Neural crest cell (in vitro differentiated cells): Measurements from ENCODE around the gene CBL. TPM values are rescaled to one million over a fixed set of nuclear protein-coding genes. Genes with fewer than 3 reads are reported as not detected.

Experiments
- DNase-seq: peaks from one replicate; pipeline ENCODE4 v3.0.0; 2021; ENCODE audit warnings: low read depth, mixed read lengths, low spot score
- H3K27ac Mint-ChIP-seq: one replicate; pipeline ENCODE4 v1.8.0; 2021; ENCODE audit warnings: mild to moderate bottlenecking, mixed read lengths; ENCODE audit not compliant: unreplicated experiment
- H3K27me3 Mint-ChIP-seq: 2 replicates; pipeline ENCODE4 v1.8.0; 2021; ENCODE audit warnings: low read depth, mild to moderate bottlenecking, mixed read lengths
- H3K36me3 Mint-ChIP-seq: 2 replicates; pipeline ENCODE4 v1.8.0; 2021; ENCODE audit warnings: low read depth, mild to moderate bottlenecking, mixed read lengths
- H3K4me1 Mint-ChIP-seq: 2 replicates; pipeline ENCODE4 v1.8.0; 2021; ENCODE audit warnings: mixed read lengths
- H3K4me3 Mint-ChIP-seq: one replicate; pipeline ENCODE4 v1.8.0; 2021; ENCODE audit warnings: mild to moderate bottlenecking, mixed read lengths
- H3K9me3 Mint-ChIP-seq: 2 replicates; pipeline ENCODE4 v1.8.0; 2021; ENCODE audit warnings: mixed read lengths
- CTCF ChIP-seq: fragments of 200-600 bp; sonication (generic); conservative IDR thresholded peaks from 2 replicates; pipeline ENCODE4 v1.5.0; 2021; ENCODE audit warnings: antibody characterized with exemption, mild to moderate bottlenecking
- total RNA-seq: library from RNA; stranded (reverse); gene quantifications from 2 replicates; pipeline ENCODE4 v1.2.1, GENCODE V29; 2021

The CBL gene
- total RNA-seq, 1 donor from 2014 or later: 43.5 TPM

DNA sequence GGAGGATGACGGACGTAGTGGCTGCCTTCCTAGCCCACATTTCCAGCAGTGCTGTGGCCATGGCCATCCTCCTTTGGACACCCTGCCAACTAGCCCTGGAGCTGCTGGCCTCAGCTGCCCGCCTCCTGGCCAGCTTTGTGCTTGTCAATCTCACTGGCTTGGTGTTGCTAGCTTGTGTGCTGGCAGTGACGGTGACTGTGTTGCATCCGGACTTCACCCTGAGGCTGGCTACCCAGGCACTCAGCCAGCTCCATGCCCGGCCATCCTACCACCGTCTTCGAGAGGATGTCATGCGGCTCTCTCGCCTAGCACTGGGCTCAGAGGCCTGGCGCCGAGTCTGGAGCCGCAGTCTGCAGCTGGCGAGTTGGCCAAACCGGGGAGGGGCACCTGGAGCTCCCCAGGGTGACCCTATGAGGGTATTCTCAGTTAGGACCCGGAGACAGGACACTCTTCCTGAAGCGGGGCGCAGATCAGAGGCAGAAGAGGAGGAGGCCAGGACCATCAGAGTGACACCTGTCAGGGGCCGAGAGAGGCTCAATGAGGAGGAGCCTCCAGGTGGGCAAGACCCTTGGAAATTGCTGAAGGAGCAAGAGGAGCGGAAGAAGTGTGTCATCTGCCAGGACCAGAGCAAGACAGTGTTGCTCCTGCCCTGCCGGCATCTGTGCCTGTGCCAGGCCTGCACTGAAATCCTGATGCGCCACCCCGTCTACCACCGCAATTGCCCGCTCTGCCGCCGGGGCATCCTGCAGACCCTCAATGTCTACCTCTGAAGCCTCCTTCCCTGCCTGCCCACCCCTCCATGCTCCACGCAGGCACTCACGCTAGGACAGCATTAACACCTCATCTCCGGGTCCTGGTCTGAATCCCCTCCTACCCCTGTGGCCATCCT lies 129.8 kb downstream of the CBL start:
- Mint-ChIP-seq H3K4me3 (peak overlapping the region; percentile 92), H3K4me1 (peaks cover 63% of the 10 kb centered on the region), H3K9me3 (no peaks in the 10 kb centered on the region), H3K27ac (peak overlapping the region; percentile 99), H3K27me3 (peaks cover 18% of the 10 kb centered on the region), H3K36me3 (no peaks in the 10 kb centered on the region)
- DNase-seq: no peak
- TF ChIP-seq CTCF: no peak

GRCh38 chr11:119336744-119337469 lies 130.8 kb downstream of the CBL start:
- peak overlapping the region; percentile 92 for H3K4me3 Mint-ChIP-seq
- no peaks in the 10 kb centered on the region for H3K9me3 Mint-ChIP-seq
- no peak overlapping the region for H3K27ac Mint-ChIP-seq
- no peak for TF ChIP-seq CTCF
- no peak for DNase-seq
- no peaks in the 10 kb centered on the region for H3K36me3 Mint-ChIP-seq
- H3K27me3 Mint-ChIP-seq: peaks cover 27% of the 10 kb centered on the region
- peaks cover 66% of the 10 kb centered on the region for H3K4me1 Mint-ChIP-seq

GRCh38 chr11:119337581-119338317 lies 131.6 kb downstream of the CBL start:
- no peaks in the 10 kb centered on the region for H3K9me3 Mint-ChIP-seq
- H3K27ac Mint-ChIP-seq: peak overlapping the region; percentile 6
- no peaks in the 10 kb centered on the region for H3K36me3 Mint-ChIP-seq
- no peak for DNase-seq
- H3K4me3 Mint-ChIP-seq: peak overlapping the region; percentile 92
- peaks cover 59% of the 10 kb centered on the region for H3K4me1 Mint-ChIP-seq
- peaks cover 31% of the 10 kb centered on the region for H3K27me3 Mint-ChIP-seq
- no peak for TF ChIP-seq CTCF

DNA sequence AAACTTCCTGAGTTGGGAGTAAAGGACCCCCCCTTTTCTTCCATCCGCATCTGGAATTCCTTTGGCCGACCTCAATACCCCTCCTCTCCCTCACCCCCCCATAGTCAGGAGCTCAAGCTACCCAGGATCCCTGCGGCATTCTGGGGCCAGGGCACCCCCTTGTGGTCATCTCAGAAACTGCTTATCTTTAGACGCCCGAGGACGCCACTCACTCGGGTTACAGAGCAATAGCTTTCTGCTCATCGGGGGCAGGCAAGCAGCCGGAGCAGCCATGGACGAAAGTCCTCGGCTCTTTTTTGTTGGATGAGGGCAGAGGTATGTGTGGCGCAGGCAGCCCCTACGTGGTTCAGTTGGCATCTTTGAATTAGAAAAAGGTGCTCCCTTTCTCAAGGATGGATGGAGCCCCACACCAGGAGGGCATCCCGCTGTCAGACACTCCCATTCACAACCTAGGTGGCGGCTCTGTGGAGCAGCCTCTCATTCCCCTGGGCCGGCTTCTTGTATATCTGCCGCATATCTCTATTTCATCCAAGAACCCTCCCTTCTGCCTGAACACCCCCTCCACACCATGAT lies 132.3 kb downstream of the CBL start:
- H3K27ac Mint-ChIP-seq: no peak overlapping the region
- H3K4me1 Mint-ChIP-seq: peaks cover 53% of the 10 kb centered on the region
- peak; percentile 75 for TF ChIP-seq CTCF
- peaks cover 38% of the 10 kb centered on the region for H3K27me3 Mint-ChIP-seq
- peak overlapping the region; percentile 92 for H3K4me3 Mint-ChIP-seq
- H3K9me3 Mint-ChIP-seq: no peaks in the 10 kb centered on the region
- no peaks in the 10 kb centered on the region for H3K36me3 Mint-ChIP-seq
- peak; percentile 80 for DNase-seq

- Mint-ChIP-seq H3K4me1 (peaks cover 49% of the 10 kb centered on the region), H3K27ac (no peak overlapping the region), H3K27me3 (peaks cover 42% of the 10 kb centered on the region), H3K9me3 (no peaks in the 10 kb centered on the region), H3K4me3 (peak overlapping the region; percentile 92), H3K36me3 (no peaks in the 10 kb centered on the region)
- no peak for DNase-seq
- TF ChIP-seq CTCF: no peak
These were observed 132.9 kb downstream of the CBL start for GRCh38 chr11:119338965-119339588.
